Chondrocyte (in vitro differentiated cells): ENCODE data around the gene SUSD4. TPM values are rescaled to one million over a fixed set of nuclear protein-coding genes. Genes with fewer than 3 reads are reported as not detected.

ENCODE experiments used
- DNase-seq: peaks from one replicate; pipeline ENCODE4 v3.0.0; 2021; ENCODE audit warnings: mixed read lengths, low spot score
- H3K27ac Mint-ChIP-seq: one replicate; pipeline ENCODE4 v1.8.0; 2021; ENCODE audit warnings: mild to moderate bottlenecking, moderate library complexity, mixed read lengths; ENCODE audit not compliant: unreplicated experiment
- H3K27me3 Mint-ChIP-seq: 2 replicates; pipeline ENCODE4 v1.8.0; 2021; ENCODE audit warnings: low read depth, mixed read lengths
- H3K36me3 Mint-ChIP-seq: 2 replicates; pipeline ENCODE4 v1.8.0; 2021; ENCODE audit warnings: low read depth, mixed read lengths
- H3K4me1 Mint-ChIP-seq: 2 replicates; pipeline ENCODE4 v1.8.0; 2021; ENCODE audit warnings: low read depth, mild to moderate bottlenecking, mixed read lengths
- H3K4me3 Mint-ChIP-seq: one replicate; pipeline ENCODE4 v1.8.0; 2021; ENCODE audit warnings: mild to moderate bottlenecking, moderate library complexity, mixed read lengths; ENCODE audit not compliant: unreplicated experiment
- H3K9me3 Mint-ChIP-seq: 2 replicates; pipeline ENCODE4 v1.8.0; 2021; ENCODE audit warnings: low read depth, mixed read lengths
- CTCF ChIP-seq: fragments of 200-600 bp; sonication (generic); IDR thresholded peaks from 2 replicates; pipeline ENCODE4 v1.5.0; 2021; ENCODE audit warnings: antibody characterized with exemption, mild to moderate bottlenecking, moderate library complexity
- total RNA-seq: library from RNA; stranded (reverse); gene quantifications from 3 replicates; pipeline ENCODE4 v1.2.1, GENCODE V29; 2021

The SUSD4 gene
- total RNA-seq, 1 donor from 2014 or later: 0.42 TPM

- no peaks in the 10 kb centered on the region for H3K4me1 Mint-ChIP-seq
Measured at GRCh38 chr1:223273511-223273910, 90.5 kb downstream of the SUSD4 start.

GRCh38 chr1:223271085-223271781 is 92.7 kb downstream of the SUSD4 start:
- DNase-seq: no peak
- Mint-ChIP-seq H3K27me3 (peaks cover 15% of the 10 kb centered on the region), H3K4me1 (no peaks in the 10 kb centered on the region), H3K9me3 (no peaks in the 10 kb centered on the region), H3K4me3 (no peak overlapping the region), H3K27ac (no peak overlapping the region), H3K36me3 (no peaks in the 10 kb centered on the region)
- TF ChIP-seq CTCF: no peak

More at GRCh38 chr1:223273511-223273910, 90.5 kb downstream of the SUSD4 start:
- no peak for DNase-seq
- Mint-ChIP-seq H3K27ac (no peak overlapping the region), H3K4me3 (no peak overlapping the region), H3K27me3 (peaks cover 12% of the 10 kb centered on the region), H3K9me3 (no peaks in the 10 kb centered on the region), H3K36me3 (no peaks in the 10 kb centered on the region)
- TF ChIP-seq CTCF: no peak

DNA sequence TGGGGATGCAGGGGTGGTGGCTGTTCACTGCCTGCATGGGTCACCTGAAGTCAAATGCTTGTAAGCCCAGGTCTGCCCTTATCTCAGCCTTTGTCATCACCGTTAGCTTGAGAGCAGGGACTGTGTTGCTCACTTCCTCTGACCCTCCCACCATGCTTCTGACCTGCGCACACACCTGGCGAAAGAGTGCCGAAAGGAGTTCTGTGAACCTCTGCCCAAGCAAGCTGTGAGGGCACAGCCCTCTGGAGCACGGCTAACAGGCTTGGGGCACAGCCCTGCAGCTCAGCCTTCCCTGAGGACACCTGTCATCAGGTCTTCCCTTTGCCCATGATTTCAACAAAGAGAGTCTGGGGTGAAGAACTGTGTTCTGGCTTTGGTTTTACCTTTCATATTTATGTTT is 93.8 kb downstream of the SUSD4 start:
- H3K4me1 Mint-ChIP-seq: no peaks in the 10 kb centered on the region
- H3K9me3 Mint-ChIP-seq: no peaks in the 10 kb centered on the region
- H3K27ac Mint-ChIP-seq: no peak overlapping the region
- DNase-seq: no peak
- no peaks in the 10 kb centered on the region for H3K36me3 Mint-ChIP-seq
- no peak overlapping the region for H3K4me3 Mint-ChIP-seq
- H3K27me3 Mint-ChIP-seq: peaks cover 15% of the 10 kb centered on the region
- TF ChIP-seq CTCF: no peak

- no peak overlapping the region for H3K27ac Mint-ChIP-seq
- H3K36me3 Mint-ChIP-seq: no peaks in the 10 kb centered on the region
- peaks cover 15% of the 10 kb centered on the region for H3K27me3 Mint-ChIP-seq
- no peaks in the 10 kb centered on the region for H3K4me1 Mint-ChIP-seq
- no peak for DNase-seq
- TF ChIP-seq CTCF: no peak
- H3K9me3 Mint-ChIP-seq: no peaks in the 10 kb centered on the region
- no peak overlapping the region for H3K4me3 Mint-ChIP-seq
Measured at GRCh38 chr1:223269006-223269405, 95.0 kb downstream of the SUSD4 start.

DNA sequence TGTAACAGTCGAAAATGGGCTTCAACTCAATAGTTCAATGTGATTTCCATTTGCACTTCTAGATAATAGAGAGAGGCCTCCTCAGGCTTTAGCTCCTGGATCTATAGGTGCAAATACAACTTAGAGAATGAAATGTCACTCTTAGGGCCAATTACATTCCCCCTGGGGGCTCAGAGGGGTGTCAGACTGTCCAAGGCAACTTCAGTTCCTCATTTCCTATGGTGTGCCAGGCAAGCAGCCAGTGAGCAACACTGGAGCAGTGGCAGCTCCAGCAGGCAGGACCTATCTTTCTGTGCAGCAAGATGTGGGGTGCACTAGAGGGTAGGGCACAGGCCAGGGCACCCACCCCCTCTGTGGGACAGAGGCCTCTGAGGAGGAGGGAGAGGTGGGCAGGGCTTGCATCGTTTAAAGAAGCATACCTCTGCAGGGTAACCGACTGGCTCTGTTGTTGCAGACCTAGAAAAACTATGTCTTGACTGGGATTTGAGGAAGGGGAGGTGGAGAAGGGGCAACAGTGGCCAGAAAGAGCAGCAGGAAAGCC is 97.3 kb downstream of the SUSD4 start:
- Mint-ChIP-seq H3K27ac (no peak overlapping the region), H3K9me3 (no peaks in the 10 kb centered on the region), H3K27me3 (peaks cover 16% of the 10 kb centered on the region), H3K36me3 (no peaks in the 10 kb centered on the region), H3K4me3 (no peak overlapping the region), H3K4me1 (no peaks in the 10 kb centered on the region)
- no peak for DNase-seq
- TF ChIP-seq CTCF: no peak
